ENCODE results near the gene BHLHE40. TPM values are rescaled to one million over a fixed set of nuclear protein-coding genes. Genes with fewer than 3 reads are reported as not detected.
A peak's percentile ranks its signal among the peaks of the same experiment; 100 is the strongest.

Gene BHLHE40
- 100 to 1,000 TPM; 258 to 273 TPM for total RNA-seq

GRCh38 chr3:4979428-4980228 is at the start of gene BHLHE40:
TSS of gene BHLHE40 (plus strand) at chr3:4979437. CDS start at chr3:4979719, 282 bp downstream.
- ChIA-PET CTCF (interaction anchor here (0.6 to 7.4 kb wide), 31 partner anchors 15 to 589 kb away, joined by 3 to 91 read pairs (median 4); no protein-coding TSS in a partner anchor), POLR2A (interaction anchor here (1.0 to 4.6 kb wide), 17 partner anchors 19 to 268 kb away, joined by 3 to 34 read pairs (median 5); no protein-coding TSS in a partner anchor)
- Mint-ChIP-seq H3K36me3 (ENCODE audit: low read depth) (peaks cover 53% of the 10 kb centered on the region), H3K4me1 (peaks cover 48% of the 10 kb centered on the region), H3K27me3 (no peaks in the 10 kb centered on the region), H3K9me3 (ENCODE audit: low read depth) (no peaks in the 10 kb centered on the region), H3K4me3 (peak within 1 kb of the TSS; percentile 93), H3K27ac (peak within 1 kb of the TSS; percentile 97)
- DNase-seq (no peak), ATAC-seq (peak; percentile 24)
- intact Hi-C loops (cut with DNase I, micrococcal nuclease): loop anchor here (1.0 to 5.0 kb wide), 16 partner anchors 27 to 487 kb away; partner anchors contain the start of genes ARL8B (in 2 of the 2), EDEM1 (in 1 of the 2) and ITPR1 (in 1 of the 2)

DNA sequence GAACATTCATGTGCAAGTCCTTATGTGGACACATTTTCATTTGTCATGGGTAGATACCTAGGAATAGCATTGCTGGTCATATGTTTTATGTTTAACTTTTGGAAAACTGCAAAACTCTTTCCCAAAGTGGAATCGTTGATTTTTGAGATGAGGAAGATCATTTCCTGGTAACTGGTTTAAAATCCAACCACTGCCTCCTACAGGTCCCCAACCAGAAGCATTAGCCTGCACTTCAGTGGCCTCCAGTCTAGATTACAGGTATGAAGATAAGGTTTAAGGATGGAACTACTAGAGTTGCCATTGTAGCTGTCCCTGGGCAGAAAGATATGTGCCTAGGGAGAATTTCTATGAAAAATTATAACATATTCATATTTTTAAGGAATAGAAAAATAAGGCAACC is 48.7 kb upstream of the BHLHE40 start:
- ChIA-PET CTCF (interaction anchor here (0.5 to 1.0 kb wide), 2 partner anchors 32 to 63 kb away, joined by 3 read pairs; no protein-coding TSS in a partner anchor), POLR2A (no interaction called here)
- no peak overlapping the region for H3K27ac Mint-ChIP-seq
- no peak for ATAC-seq
- no peak overlapping the region for H3K4me3 Mint-ChIP-seq
- H3K4me1 Mint-ChIP-seq: peaks cover 31% of the 10 kb centered on the region
- H3K36me3 Mint-ChIP-seq (ENCODE audit: low read depth): no peaks in the 10 kb centered on the region
- no peaks in the 10 kb centered on the region for H3K9me3 Mint-ChIP-seq (ENCODE audit: low read depth)
- DNase-seq: no peak
- no peaks in the 10 kb centered on the region for H3K27me3 Mint-ChIP-seq
- intact Hi-C loops (cut with DNase I, micrococcal nuclease): no loop called here

DNA sequence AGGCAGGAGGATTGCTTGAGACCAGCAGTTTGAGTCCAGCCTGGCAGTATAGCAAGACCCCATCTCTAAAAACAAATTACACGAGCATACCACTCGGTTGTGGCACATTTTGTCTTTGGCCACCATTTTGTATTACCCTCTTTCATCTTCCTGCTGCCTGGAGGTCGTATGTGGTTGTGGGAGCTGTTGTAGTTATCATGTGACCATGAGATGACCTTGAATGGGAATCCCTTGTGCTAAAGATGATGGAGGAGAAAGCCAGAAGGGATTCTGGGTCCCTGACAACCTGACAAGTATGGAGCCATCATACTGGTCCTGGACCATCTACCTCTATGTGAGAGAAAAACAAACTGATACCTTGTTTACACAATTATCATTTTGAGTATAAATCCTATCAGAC is 45.2 kb upstream of the BHLHE40 start:
- no peak for DNase-seq
- Mint-ChIP-seq H3K4me3 (no peak overlapping the region), H3K36me3 (ENCODE audit: low read depth) (no peaks in the 10 kb centered on the region), H3K27ac (no peak overlapping the region), H3K4me1 (peaks cover 15% of the 10 kb centered on the region), H3K27me3 (no peaks in the 10 kb centered on the region), H3K9me3 (ENCODE audit: low read depth) (no peaks in the 10 kb centered on the region)
- ATAC-seq: no peak
- intact Hi-C loops (cut with DNase I, micrococcal nuclease): no loop called here
- CTCF ChIA-PET: interaction anchor here (0.8 kb wide), 1 partner anchor 13 kb away, joined by 4 read pairs; no protein-coding TSS in a partner anchor
- POLR2A ChIA-PET: no interaction called here

DNA sequence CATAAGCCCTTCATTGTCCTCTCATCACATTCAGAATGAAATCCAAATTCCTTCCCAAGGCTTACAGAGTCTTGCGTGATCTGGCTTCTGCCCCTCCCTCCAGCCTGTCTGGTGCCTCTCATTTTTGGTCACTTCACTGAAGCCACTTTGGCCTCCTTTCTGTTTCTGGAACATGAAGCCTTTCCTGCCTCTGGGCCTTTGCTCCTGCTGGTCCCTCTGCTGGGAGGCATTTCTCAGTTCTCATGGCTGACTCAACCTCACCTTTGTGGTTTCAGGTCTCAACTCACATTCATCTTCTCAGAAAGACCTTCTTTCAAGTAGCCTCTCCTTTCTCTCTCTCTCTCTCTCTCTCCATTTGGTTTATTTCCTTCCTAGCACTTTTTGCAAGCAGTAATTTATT is 43.9 kb upstream of the BHLHE40 start:
- H3K4me3 Mint-ChIP-seq: no peak overlapping the region
- CTCF ChIA-PET: interaction anchor here (1.2 kb wide), 1 partner anchor 11 kb away, joined by 3 read pairs; no protein-coding TSS in a partner anchor

GRCh38 chr3:4936982-4937614 is 42.1 kb upstream of the BHLHE40 start:
- no peak for DNase-seq
- H3K36me3 Mint-ChIP-seq (ENCODE audit: low read depth): no peaks in the 10 kb centered on the region
- POLR2A ChIA-PET: interaction anchor here (0.6 kb wide), 1 partner anchor 22 kb away, joined by 4 read pairs; no protein-coding TSS in a partner anchor
- intact Hi-C loops (cut with DNase I, micrococcal nuclease): no loop called here
- CTCF ChIA-PET: interaction anchor here (0.6 to 1.7 kb wide), 3 partner anchors 31 to 211 kb away, joined by 4 to 10 read pairs (median 5); no protein-coding TSS in a partner anchor
- H3K27me3 Mint-ChIP-seq: no peaks in the 10 kb centered on the region
- peaks cover 15% of the 10 kb centered on the region for H3K4me1 Mint-ChIP-seq
- no peak overlapping the region for H3K4me3 Mint-ChIP-seq
- peak overlapping the region; percentile 2 for H3K27ac Mint-ChIP-seq
- no peaks in the 10 kb centered on the region for H3K9me3 Mint-ChIP-seq (ENCODE audit: low read depth)
- ATAC-seq: no peak

More for the DNA sequence above, 43.9 kb upstream of the BHLHE40 start:
- no peaks in the 10 kb centered on the region for H3K27me3 Mint-ChIP-seq
- H3K4me1 Mint-ChIP-seq: peaks cover 15% of the 10 kb centered on the region
- peak overlapping the region; percentile 44 for H3K27ac Mint-ChIP-seq
- DNase-seq: peak; percentile 49
- H3K9me3 Mint-ChIP-seq (ENCODE audit: low read depth): no peaks in the 10 kb centered on the region
- POLR2A ChIA-PET: no interaction called here
- intact Hi-C loops (cut with DNase I, micrococcal nuclease): no loop called here
- peak; percentile 81 for ATAC-seq
- no peaks in the 10 kb centered on the region for H3K36me3 Mint-ChIP-seq (ENCODE audit: low read depth)

DNA sequence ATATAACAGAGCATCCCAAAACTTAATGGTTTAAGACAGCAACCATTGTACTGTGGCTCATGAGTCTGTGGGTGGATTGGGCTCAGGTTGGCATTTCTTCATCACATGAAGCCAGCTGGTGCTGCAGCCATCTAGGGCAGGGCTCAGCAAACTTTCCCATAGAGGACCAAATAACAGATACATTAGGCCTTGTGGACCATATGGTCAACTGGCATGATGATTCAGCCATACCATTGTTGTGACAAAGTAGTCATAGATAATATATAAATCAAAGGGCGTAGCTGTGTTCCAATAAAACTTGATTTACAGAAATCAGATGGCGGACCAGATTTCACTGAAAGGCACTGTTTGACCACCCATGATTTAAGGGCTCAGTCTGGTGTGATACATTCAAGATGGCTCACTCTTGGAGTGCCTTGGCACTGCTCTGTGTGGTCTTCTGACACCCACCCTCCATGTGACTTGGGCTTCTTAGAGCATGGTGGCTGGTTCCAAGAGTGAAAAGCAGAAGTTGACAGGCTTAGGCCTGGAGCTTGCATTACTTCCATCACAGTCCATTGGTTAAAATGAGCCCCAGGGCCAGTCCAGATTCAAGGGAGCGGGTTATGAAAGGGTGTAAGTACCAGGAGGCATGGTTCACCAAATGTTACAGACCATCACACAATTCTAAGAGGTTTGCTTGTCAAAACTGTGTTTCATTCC is 40.8 kb upstream of the BHLHE40 start:
- Mint-ChIP-seq H3K9me3 (ENCODE audit: low read depth) (no peaks in the 10 kb centered on the region), H3K4me3 (no peak overlapping the region), H3K36me3 (ENCODE audit: low read depth) (no peaks in the 10 kb centered on the region), H3K4me1 (peaks cover 15% of the 10 kb centered on the region), H3K27me3 (no peaks in the 10 kb centered on the region), H3K27ac (no peak overlapping the region)
- DNase-seq (no peak), ATAC-seq (no peak)
- intact Hi-C loops (cut with DNase I, micrococcal nuclease): no loop called here
- CTCF ChIA-PET: interaction anchor here (0.6 to 1.7 kb wide), 5 partner anchors 11 to 222 kb away, joined by 3 to 10 read pairs (median 3); no protein-coding TSS in a partner anchor
- POLR2A ChIA-PET: no interaction called here

DNA sequence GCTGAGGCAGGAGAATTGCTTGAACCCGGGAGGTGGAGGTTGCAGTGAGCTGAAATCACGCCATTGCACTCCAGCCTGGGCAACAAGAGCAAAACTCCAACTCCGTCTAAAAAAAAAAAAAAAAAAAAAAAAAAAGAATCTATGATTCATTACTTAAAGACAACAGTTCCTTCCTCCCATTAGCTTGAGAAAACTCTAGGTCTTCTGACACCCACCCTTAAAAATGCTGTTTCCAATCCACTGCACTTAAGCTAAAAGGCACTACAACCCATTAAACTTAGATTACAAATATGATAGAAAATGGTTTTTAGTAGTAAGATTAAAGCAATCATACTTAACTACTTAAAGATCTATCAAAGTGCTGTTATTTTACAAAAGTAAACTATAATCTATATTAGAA is 40.0 kb upstream of the BHLHE40 start:
- ChIA-PET POLR2A (no interaction called here), CTCF (interaction anchor here (0.6 to 1.2 kb wide), 2 partner anchors 18 to 223 kb away, joined by 3 read pairs; no protein-coding TSS in a partner anchor)
- intact Hi-C loops (cut with DNase I, micrococcal nuclease): no loop called here
- DNase-seq (no peak), ATAC-seq (no peak)
- H3K27me3 Mint-ChIP-seq: no peaks in the 10 kb centered on the region
- H3K4me3 Mint-ChIP-seq: no peak overlapping the region
- H3K36me3 Mint-ChIP-seq (ENCODE audit: low read depth): no peaks in the 10 kb centered on the region
- no peak overlapping the region for H3K27ac Mint-ChIP-seq
- H3K9me3 Mint-ChIP-seq (ENCODE audit: low read depth): no peaks in the 10 kb centered on the region
- peaks cover 15% of the 10 kb centered on the region for H3K4me1 Mint-ChIP-seq

GRCh38 chr3:4940985-4941384 is 38.3 kb upstream of the BHLHE40 start:
- H3K27me3 Mint-ChIP-seq: no peaks in the 10 kb centered on the region
- CTCF ChIA-PET: no interaction called here
- no peaks in the 10 kb centered on the region for H3K36me3 Mint-ChIP-seq (ENCODE audit: low read depth)
- H3K27ac Mint-ChIP-seq: no peak overlapping the region
- H3K4me3 Mint-ChIP-seq: no peak overlapping the region
- intact Hi-C loops (cut with DNase I, micrococcal nuclease): loop anchor here in 1 of 2 experiments (5.0 kb wide), 1 partner anchor 894 kb away; no protein-coding TSS in a partner anchor
- peaks cover 7% of the 10 kb centered on the region for H3K4me1 Mint-ChIP-seq
- DNase-seq (no peak), ATAC-seq (no peak)
- POLR2A ChIA-PET: no interaction called here
- H3K9me3 Mint-ChIP-seq (ENCODE audit: low read depth): no peaks in the 10 kb centered on the region

GRCh38 chr3:4943549-4943948 is 35.7 kb upstream of the BHLHE40 start:
- H3K9me3 Mint-ChIP-seq (ENCODE audit: low read depth): no peaks in the 10 kb centered on the region
- intact Hi-C loops (cut with DNase I, micrococcal nuclease): loop anchor here in 1 of 2 experiments (5.0 kb wide), 1 partner anchor 896 kb away; no protein-coding TSS in a partner anchor
- H3K36me3 Mint-ChIP-seq (ENCODE audit: low read depth): no peaks in the 10 kb centered on the region
- H3K4me1 Mint-ChIP-seq: no peaks in the 10 kb centered on the region
- ChIA-PET POLR2A (no interaction called here), CTCF (interaction anchor here (0.6 to 1.7 kb wide), 4 partner anchors 8 to 232 kb away, joined by 3 to 4 read pairs (median 4); no protein-coding TSS in a partner anchor)
- no peak overlapping the region for H3K27ac Mint-ChIP-seq
- ATAC-seq (no peak), DNase-seq (no peak)
- no peak overlapping the region for H3K4me3 Mint-ChIP-seq
- no peaks in the 10 kb centered on the region for H3K27me3 Mint-ChIP-seq

- H3K9me3 Mint-ChIP-seq (ENCODE audit: low read depth): no peaks in the 10 kb centered on the region
- ATAC-seq (no peak), DNase-seq (no peak)
- H3K4me3 Mint-ChIP-seq: no peak overlapping the region
- ChIA-PET POLR2A (interaction anchor here (0.6 kb wide), 1 partner anchor 43 kb away, joined by 3 read pairs; no protein-coding TSS in a partner anchor), CTCF (interaction anchor here (1.5 kb wide), 1 partner anchor 13 kb away, joined by 3 read pairs; no protein-coding TSS in a partner anchor)
- intact Hi-C loops (cut with DNase I, micrococcal nuclease): no loop called here
- H3K4me1 Mint-ChIP-seq: no peaks in the 10 kb centered on the region
- no peaks in the 10 kb centered on the region for H3K36me3 Mint-ChIP-seq (ENCODE audit: low read depth)
- no peaks in the 10 kb centered on the region for H3K27me3 Mint-ChIP-seq
- no peak overlapping the region for H3K27ac Mint-ChIP-seq
These were observed 33.9 kb upstream of the BHLHE40 start for GRCh38 chr3:4945324-4945723.

DNA sequence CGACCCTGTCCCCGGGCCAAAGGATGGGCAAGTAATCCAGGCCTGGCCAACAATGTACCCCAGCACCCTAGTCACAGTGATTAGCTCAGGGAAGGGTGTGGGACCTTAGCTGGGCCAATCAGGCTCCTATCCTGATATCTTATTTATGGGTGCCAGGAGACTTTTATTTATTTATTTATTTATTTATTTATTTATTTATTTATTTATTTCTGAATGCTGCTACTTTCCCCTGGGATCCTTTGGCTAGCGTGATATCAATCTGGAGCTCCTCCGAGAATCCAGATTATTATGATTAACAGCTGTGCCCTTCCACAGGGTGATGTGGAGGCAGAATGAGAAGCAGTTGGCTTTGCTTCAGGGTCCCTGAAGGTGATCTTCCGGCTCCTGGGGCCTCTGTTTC is 32.2 kb upstream of the BHLHE40 start:
- H3K27ac Mint-ChIP-seq: no peak overlapping the region

More for the DNA sequence above, 32.2 kb upstream of the BHLHE40 start:
- DNase-seq (no peak), ATAC-seq (no peak)
- no peaks in the 10 kb centered on the region for H3K27me3 Mint-ChIP-seq
- ChIA-PET CTCF (interaction anchor here (0.8 to 1.7 kb wide), 4 partner anchors 11 to 129 kb away, joined by 3 to 4 read pairs (median 4); no protein-coding TSS in a partner anchor), POLR2A (interaction anchor here (0.6 to 0.7 kb wide), 2 partner anchors 80 to 213 kb away, joined by 3 to 4 read pairs; no protein-coding TSS in a partner anchor)
- no peaks in the 10 kb centered on the region for H3K9me3 Mint-ChIP-seq (ENCODE audit: low read depth)
- intact Hi-C loops (cut with DNase I, micrococcal nuclease): no loop called here
- H3K4me1 Mint-ChIP-seq: no peaks in the 10 kb centered on the region
- H3K4me3 Mint-ChIP-seq: no peak overlapping the region
- H3K36me3 Mint-ChIP-seq (ENCODE audit: low read depth): no peaks in the 10 kb centered on the region

All from activated CD4-positive, alpha-beta T cell treated with anti-CD3 and anti-CD28 coated beads for 36 hours (primary cell).